Esophagus squamous epithelium (tissue), 5 donors: Measurements from ENCODE around the gene PTK6. TPM values are rescaled to one million over a fixed set of nuclear protein-coding genes. Genes with fewer than 3 reads are reported as not detected.

ENCODE experiments used
- DNase-seq: peaks from one replicate; lab custom pipeline; 2025; lab: John Stamatoyannopoulos, UW
- H3K27ac ChIP-seq, 4 donors: fragments of 200-600 bp; sonication (generic); one replicate each; pipeline ENCODE4 v1.5.1; 2016 to 2019; ENCODE audit warnings: mild to moderate bottlenecking in 1 of 4
- H3K27me3 ChIP-seq, 4 donors: fragments of 200-600 bp; sonication (generic); 1 replicate in 3 of 4; 2 replicates in 1 of 4; pipeline versions ENCODE4 v1.5.1 to v1.6.0; 2017 to 2021; ENCODE audit warnings: antibody characterized with exemption in 1 of 4
- H3K36me3 ChIP-seq, 3 donors: fragments of 200-600 bp; sonication (generic); one replicate each; pipeline ENCODE4 v1.5.1; 2016 to 2019
- H3K4me1 ChIP-seq, 3 donors: fragments of 200-600 bp; sonication (generic); one replicate each; pipeline ENCODE4 v1.5.1; 2017 to 2019
- H3K4me3 ChIP-seq, 4 donors: fragments of 200-600 bp; sonication (generic); 1 replicate in 3 of 4; 2 replicates in 1 of 4; pipeline ENCODE4 v1.5.1; 2016 to 2019; ENCODE audit warnings: mild to moderate bottlenecking in 2 of 4, moderate library complexity in 1 of 4
- H3K9me3 ChIP-seq, 3 donors: fragments of 200-600 bp; sonication (generic); one replicate each; pipeline ENCODE4 v1.5.1; 2016 to 2019
- POLR2A ChIP-seq, 4 donors: fragments of 450-650 bp; IDR thresholded peaks; one replicate each; pipeline ENCODE4 v1.6.1; 2017; ENCODE audit warnings: antibody characterized with exemption in 4 of 4, mild to moderate bottlenecking in 4 of 4, moderate library complexity in 3 of 4
- WGBS, 2 donors: methylation state at CpG; one replicate each; pipeline ENCODE4 v1.1.5; 2018; 5-methylcytosine and 5-hydroxymethylcytosine counted together
- intact Hi-C: fragments of 100-400 bp; cut with DNase I; formaldehyde crosslinking; loops from one replicate; pipeline ENCODE4 v1.15.0; 2022
- total RNA-seq, 4 donors: library from RNA; depleted of rRNA; stranded (reverse); fragments of >200 nt; gene quantifications; one replicate each; pipeline ENCODE4 v1.1.0, GENCODE V29; 2016
- TF ChIP-seq, protein P1 (sequence below), 6 experiments: fragments of 450-650 bp in 4 of 6; fragments of 200-600 bp in 2 of 6; sonication (generic) in 2 of 6; IDR thresholded peaks; one replicate each; pipeline ENCODE4 v1.5.1; 2016 to 2019; ENCODE audit warnings: antibody characterized with exemption in 6 of 6, mild to moderate bottlenecking in 4 of 6, moderate library complexity in 4 of 6
- donor health status: DM: yes; HTN: yes; CAD: no.

The PTK6 gene
- total RNA-seq, 4 donors from 2014 or later, result 40.8 to 133 (median 49.7) TPM

DNA sequence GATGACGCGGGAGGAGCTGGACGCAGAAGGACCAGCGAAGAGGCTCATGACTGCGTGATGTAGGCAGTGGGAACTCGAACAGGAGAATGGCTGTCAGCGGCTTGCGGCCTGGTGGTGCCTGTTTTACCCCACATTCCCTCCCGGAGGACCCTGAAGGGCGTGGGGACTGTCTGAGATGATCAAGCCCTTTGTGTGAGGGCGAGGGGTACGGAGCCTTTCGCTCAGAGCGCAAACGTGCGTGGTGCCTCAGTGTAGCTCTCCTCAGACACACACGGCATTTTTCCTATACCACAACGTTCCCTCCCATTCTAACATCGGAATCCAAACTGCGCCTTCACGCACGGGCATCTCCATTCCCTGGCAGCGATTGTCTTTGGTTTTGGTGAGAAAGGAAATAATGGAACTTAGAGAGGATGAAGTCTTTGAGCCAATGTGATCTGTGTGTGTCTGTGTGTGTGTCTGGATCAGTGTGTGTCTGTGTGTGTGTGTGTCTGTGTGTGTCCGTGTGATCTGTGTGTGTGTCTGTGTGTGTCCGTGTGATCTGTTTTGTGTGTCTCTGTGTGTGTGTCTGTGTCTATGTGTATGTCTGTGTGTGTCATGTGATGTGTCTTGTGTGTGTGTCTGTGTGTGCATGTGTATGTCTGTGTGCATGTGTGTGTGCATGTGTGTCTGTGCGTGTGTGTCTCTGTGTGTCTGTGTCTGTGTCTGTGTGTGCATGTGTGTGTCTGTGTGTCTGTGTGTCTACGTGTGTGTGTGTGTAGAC is 5.3 kb downstream of the PTK6 start:
- Histone ChIP-seq H3K4me1 (peaks cover 17 to 62% (median 18%) of the 10 kb centered on the region in 3 donors), H3K9me3 (no peaks in the 10 kb centered on the region), H3K27me3 (peaks cover 0 to 45% (median 0%) of the 10 kb centered on the region in 4 donors), H3K4me3 (no peak overlapping the region), H3K27ac (no peak overlapping the region), H3K36me3 (peaks cover 0 to 27% (median 0%) of the 10 kb centered on the region in 3 donors)
- no peak for TF ChIP-seq POLR2A (IDR thresholded peaks at IDR 0.05)
- TF ChIP-seq, protein P1, sequence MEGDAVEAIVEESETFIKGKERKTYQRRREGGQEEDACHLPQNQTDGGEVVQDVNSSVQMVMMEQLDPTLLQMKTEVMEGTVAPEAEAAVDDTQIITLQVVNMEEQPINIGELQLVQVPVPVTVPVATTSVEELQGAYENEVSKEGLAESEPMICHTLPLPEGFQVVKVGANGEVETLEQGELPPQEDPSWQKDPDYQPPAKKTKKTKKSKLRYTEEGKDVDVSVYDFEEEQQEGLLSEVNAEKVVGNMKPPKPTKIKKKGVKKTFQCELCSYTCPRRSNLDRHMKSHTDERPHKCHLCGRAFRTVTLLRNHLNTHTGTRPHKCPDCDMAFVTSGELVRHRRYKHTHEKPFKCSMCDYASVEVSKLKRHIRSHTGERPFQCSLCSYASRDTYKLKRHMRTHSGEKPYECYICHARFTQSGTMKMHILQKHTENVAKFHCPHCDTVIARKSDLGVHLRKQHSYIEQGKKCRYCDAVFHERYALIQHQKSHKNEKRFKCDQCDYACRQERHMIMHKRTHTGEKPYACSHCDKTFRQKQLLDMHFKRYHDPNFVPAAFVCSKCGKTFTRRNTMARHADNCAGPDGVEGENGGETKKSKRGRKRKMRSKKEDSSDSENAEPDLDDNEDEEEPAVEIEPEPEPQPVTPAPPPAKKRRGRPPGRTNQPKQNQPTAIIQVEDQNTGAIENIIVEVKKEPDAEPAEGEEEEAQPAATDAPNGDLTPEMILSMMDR (IDR thresholded peaks at IDR 0.05), result no peak
- WGBS, 2 donors, result 77 to 80% methylated on average over 23 to 26 of the region's 27 CpGs
- intact Hi-C loops, result no loop called here
- DNase-seq, result no peak

DNA sequence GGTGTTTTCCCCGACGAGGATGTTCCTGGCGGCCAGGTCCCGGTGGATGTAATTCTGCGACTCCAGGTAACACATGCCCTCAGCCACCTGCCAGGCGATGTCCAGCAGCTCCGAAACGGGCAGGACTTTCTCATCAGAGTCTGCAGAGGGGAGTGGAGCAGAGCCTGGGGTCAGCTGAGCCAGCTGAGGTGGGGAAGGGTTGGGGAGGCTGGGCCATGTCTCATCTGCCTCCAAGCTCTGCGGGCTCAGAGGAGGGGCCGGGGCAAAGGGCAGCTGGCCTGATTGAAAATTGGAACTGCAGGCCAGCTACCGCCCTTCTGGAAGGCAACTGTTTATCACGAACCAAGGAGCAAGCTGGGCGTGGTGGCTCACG is 6.4 kb downstream of the PTK6 start:
- intact Hi-C loops, result no loop called here
- 30 to 55% methylated on average over 2 to 3 of the region's 14 CpGs for WGBS, 2 donors
- Histone ChIP-seq H3K4me1 (peaks cover 17 to 61% (median 18%) of the 10 kb centered on the region in 3 donors), H3K4me3 (no peak overlapping the region), H3K27ac (peak overlapping the region in 2 of 4 donors; percentile 17 to 42), H3K36me3 (peaks cover 0 to 27% (median 0%) of the 10 kb centered on the region in 3 donors), H3K27me3 (peaks cover 0 to 36% (median 0%) of the 10 kb centered on the region in 4 donors), H3K9me3 (no peaks in the 10 kb centered on the region)
- TF ChIP-seq, protein P1 (IDR thresholded peaks at IDR 0.05), result no peak
- no peak for TF ChIP-seq POLR2A (IDR thresholded peaks at IDR 0.05)
- no peak for DNase-seq

DNA sequence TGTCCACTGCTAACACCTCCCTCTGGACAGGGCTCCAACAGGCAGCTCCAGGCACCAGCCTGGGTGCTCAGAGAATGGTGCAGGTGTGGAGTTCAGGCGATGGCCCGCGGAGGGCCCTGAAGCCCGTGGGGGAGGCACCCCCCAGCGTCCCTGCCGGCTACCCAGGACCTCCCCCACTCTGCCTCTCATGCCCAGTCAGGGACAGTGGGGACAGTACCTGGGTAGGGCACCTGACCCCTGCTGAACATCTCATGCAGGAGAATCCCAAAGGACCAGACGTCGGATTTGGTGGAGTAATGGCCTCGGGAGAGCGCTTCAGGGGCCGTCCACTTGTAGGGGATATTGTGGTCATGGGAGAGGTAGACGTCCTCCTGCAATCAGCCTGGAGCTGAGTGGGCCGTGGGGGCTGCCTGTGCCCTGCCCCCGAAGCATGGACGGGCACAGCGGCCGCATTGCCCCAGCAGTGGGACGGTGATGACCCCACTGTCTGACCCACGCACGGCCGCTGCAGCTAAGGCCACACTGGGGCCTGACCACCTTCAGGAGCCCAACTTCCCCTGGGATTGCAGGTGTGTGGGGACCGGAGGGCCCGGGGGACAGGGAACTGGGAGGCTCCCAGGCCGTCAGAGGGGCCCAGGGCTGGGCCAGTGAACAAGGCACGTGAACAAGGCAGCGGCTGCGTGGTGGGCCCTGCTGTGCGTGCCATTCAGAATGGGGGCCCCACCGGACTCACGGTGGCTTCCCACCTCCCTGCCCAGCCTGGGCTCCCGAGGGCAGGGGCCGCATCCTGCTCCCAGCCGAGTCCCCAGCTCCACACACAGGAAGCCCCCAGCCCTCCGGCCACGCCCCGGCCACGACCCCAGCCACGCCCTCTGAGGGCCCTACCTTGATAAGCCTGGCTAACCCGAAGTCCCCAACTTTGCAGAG is 7.1 kb downstream of the PTK6 start:
- WGBS, 2 donors, result 54 to 80% methylated on average over 2 to 7 of the region's 39 CpGs
- intact Hi-C loops, result no loop called here

DNA sequence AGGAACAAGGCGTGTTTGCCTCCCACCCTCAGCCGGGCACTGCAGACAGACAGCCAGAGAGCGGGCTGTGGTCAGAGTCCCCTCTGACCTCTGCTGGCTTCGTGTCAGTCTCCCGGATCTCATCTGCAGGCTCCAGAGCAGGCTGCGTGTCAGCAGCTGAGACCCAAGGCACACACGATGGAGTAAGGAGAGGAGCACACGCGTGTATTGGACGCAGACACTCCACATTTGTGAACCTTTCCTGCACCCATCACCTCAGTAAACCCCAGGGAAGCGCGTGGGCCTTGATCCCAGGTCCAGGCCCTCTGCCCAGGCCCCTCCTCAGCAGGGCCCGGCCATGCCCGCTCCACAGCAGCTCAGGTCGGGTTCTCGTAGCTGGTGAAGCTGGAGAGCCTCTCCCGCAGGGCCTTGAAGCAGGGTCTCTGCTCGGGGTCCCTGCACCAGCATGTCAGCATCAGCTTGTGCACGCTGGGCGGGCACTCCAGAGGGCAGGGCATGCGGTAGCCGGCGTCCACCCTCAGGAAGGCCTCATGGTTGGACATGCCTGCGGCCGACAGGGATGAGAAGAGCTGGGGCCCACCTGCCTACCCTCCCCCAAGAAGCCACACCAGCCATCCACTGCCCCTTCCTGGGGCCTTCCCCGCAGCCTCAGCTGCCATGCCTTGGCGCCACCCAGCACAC is 7.9 kb downstream of the PTK6 start:
- Histone ChIP-seq H3K4me3 (no peak overlapping the region), H3K27me3 (peaks cover 0 to 24% (median 0%) of the 10 kb centered on the region in 4 donors), H3K9me3 (no peaks in the 10 kb centered on the region), H3K36me3 (peaks cover 0 to 27% (median 0%) of the 10 kb centered on the region in 3 donors), H3K27ac (peak overlapping the region in 2 of 4 donors; percentile 55 to 60), H3K4me1 (peaks cover 8 to 61% (median 10%) of the 10 kb centered on the region in 3 donors)
- no peak for TF ChIP-seq POLR2A (IDR thresholded peaks at IDR 0.05)
- TF ChIP-seq, protein P1 (IDR thresholded peaks at IDR 0.05), result no peak
- DNase-seq, result no peak
- intact Hi-C loops, result no loop called here
- 56 to 82% methylated on average over 3 to 7 of the region's 27 CpGs for WGBS, 2 donors

More for the DNA sequence above, 7.1 kb downstream of the PTK6 start:
- H3K9me3 ChIP-seq, result no peaks in the 10 kb centered on the region
- no peak for DNase-seq
- peak overlapping the region in 2 of 4 donors; percentile 17 to 42 for H3K27ac ChIP-seq
- TF ChIP-seq POLR2A (IDR thresholded peaks at IDR 0.05), result no peak
- TF ChIP-seq, protein P1 (IDR thresholded peaks at IDR 0.05), result no peak
- no peak overlapping the region for H3K4me3 ChIP-seq
- H3K36me3 ChIP-seq, result peaks cover 0 to 27% (median 0%) of the 10 kb centered on the region in 3 donors
- peaks cover 0 to 32% (median 0%) of the 10 kb centered on the region in 4 donors for H3K27me3 ChIP-seq
- H3K4me1 ChIP-seq, result peaks cover 16 to 61% (median 18%) of the 10 kb centered on the region in 3 donors
